HG03354 (cell line): Measurements from ENCODE around the gene ZNF474.
A peak's percentile ranks its signal among the peaks of the same experiment; 100 is the strongest.

ENCODE experiments used
- ATAC-seq: cut with Tn5 transposase; IDR thresholded peaks from one replicate; pipeline ENCODE4 v1.9.1; 2021; ENCODE audit warnings: mild to moderate bottlenecking; ENCODE audit not compliant: unreplicated experiment, poor library complexity, severe bottlenecking

The ZNF474 gene

DNA sequence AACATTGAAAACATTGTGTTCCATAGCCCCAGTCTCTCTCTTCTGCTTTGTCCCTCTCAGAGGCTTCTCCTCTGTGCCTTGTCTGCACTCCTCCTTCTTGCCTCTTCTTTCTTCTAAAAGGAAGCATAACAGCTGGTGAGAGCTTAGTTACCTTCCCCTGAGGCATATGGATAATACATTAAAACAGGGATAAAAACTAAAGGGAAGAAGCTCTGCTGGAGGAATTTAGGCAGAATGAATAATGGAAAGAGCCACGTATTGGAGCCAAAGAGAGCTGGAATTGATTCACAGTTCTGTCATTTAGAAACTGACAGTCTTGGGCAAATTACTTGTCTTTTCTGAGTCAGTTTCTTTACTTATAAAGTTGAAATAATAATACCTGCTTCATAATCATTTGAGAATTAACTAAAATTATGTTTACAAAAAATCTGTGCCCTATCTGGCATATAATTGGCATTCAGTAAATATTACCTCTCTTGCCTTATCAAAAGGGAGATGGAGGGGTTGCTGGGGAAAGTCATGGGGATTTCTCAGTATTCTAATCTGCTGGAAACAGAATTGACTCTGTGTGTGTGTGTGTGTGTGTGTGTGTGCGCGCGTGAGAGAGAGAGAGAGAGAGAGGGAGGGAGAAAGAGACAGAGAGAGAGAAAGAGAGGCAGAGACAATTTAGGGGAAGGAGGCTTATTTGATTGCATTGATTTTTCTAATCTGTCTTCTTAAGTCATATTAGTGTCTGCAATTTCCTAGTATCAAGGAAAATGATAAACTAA is 20.2 kb downstream of the ZNF474 start:
- no peak for ATAC-seq

DNA sequence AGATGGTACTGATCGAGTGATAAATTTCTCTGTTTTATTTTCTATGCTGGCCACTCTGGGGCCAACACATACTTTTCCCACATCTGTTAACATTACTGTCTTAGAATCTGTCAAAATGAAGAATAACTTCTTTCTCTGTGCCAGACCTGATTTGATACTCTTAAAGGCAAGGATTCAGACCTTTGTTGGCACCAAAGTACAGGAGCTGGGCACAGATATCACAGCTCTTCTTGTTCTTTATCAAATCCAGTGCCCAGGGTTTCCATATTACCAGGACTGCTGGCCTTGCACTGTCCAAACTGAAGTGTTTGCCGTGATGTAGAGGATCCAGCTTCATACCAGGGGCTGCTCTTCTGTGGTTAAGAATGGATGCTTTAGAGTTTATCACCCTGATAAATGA is 20.9 kb downstream of the ZNF474 start:
- ATAC-seq = no peak

GRCh38 chr5:122151640-122152039 is 22.3 kb downstream of the ZNF474 start:
- no peak for ATAC-seq

GRCh38 chr5:122152266-122152900 is 23.0 kb downstream of the ZNF474 start:
- ATAC-seq = no peak

DNA sequence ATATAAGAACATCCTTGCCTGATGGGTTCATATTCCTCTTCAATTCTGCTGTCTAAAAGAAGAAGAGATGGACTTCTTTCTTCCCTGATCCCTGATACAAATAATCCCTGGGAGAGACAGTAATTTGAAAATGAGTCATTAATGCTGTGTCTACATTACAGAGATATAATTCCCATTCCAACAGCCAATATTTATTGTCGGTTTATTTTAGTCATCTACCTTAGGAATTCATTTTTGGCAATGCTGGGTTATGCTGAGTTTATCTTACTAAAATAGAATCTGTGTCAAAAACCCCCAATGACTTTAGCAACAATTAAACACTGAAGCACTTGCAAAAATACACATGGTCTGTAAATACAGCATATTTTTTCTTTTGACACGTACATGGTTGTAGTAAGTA is 23.9 kb downstream of the ZNF474 start:
- no peak for ATAC-seq

DNA sequence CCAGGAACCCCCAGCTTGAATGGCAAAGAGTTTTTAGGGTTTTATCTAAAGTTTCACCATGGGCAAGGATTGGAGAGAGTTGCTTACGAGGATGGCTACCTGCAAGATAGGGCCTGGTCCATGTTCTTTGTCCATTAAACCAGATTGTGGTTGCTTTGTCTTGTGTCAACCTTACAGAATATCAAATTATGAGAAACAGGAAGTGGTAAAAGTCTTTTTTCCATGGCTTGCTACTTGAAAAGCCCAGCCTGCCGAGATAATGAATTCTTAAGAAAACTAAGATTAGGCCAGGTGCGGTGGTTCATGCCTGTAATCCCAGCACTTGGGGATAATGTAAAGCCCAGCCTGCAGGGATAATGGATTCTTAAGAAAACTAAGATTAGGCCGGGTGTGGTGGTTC is 24.4 kb downstream of the ZNF474 start:
- ATAC-seq = no peak

- no peak for ATAC-seq
Measured at GRCh38 chr5:122154491-122154890, 25.1 kb downstream of the ZNF474 start.

DNA sequence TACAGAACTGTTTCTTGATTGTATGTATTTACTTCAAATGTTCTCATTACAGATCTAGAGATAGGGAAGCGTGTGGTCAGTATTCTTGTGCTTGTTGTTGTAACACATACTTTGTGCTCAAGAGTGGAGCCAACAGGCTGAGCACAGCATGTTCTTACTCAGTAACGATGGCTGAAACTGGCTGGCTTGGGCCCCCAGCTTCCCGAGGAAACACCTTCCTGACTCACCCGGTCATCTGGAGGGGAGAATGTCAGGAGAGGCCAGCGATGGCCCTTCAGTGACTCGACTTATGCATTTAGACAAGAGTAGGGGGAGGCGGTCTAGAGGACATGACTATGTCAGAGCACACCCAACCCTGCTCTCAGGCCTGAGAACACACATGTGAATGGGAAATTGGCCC is 25.6 kb downstream of the ZNF474 start:
- ATAC-seq = no peak

DNA sequence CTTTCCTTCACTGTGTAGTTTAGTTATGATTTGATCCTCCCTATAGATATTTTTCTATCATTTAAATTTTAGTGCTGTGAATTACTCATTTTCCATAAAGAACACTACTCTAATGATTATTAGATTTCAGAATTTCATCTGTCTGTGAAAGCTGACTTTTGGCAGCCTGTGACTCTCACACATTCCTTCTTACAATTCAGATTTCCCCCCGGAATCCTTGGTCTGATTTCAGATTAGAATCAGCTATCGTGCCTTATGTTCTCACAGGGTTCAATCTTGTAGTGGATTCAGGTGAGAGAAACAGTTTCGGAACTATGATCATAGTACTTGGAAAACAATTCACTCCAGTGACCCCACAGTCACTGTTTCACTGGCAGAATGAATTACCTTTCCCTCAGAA is 26.2 kb downstream of the ZNF474 start:
- no peak for ATAC-seq

DNA sequence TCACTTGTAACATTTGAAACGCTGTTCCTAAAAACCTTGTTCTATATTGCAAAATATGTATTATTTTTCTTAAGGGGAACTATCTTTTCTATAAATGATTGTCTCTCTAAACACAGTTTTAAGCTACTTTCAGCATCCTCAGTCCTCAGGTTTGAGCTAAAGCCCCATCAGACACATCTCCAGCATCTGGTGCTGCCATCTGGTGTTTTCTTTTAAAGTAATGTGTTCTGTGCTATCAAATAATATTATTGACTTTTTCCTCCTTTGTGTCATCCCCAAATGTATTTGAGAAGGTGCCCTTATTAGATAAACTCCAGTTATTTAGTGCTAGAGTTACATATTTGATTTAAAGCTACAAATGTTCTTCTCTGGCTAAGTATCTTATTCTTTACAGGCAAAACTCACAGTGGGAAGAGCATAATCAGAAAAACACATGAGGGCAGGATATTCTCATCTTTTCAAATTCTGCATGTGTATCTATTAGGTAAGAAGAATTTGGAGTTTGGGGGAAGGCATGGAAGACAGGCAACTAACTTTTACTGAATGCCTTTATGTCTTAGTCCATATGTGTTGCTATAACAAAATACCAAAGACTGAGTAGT is 27.5 kb downstream of the ZNF474 start:
- peak; percentile 48 for ATAC-seq

DNA sequence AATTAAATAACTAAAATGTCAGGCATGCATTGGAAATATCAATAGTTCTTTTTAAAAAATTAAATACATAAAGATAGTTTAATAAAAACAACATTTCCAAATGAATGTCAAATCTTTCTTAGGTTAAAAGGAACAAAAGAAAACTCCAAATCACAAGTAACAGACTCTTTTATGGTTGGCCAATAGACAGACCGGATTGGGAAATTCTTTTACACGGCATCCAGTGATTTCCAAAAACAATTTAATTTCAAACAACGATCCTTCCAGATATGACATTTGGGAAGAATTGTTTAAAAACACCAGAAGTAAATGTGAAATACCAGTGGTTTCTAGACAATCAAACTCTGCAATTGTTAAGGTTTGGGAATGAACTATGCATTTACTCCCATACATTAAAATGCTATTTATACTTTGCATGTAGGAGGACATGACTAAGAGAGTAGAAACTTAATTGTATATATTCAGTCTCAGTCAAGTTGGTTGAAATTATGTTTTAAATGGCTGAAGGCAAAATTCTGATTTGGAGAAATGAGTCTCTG is 32.8 kb downstream of the ZNF474 start:
- ATAC-seq = no peak

DNA sequence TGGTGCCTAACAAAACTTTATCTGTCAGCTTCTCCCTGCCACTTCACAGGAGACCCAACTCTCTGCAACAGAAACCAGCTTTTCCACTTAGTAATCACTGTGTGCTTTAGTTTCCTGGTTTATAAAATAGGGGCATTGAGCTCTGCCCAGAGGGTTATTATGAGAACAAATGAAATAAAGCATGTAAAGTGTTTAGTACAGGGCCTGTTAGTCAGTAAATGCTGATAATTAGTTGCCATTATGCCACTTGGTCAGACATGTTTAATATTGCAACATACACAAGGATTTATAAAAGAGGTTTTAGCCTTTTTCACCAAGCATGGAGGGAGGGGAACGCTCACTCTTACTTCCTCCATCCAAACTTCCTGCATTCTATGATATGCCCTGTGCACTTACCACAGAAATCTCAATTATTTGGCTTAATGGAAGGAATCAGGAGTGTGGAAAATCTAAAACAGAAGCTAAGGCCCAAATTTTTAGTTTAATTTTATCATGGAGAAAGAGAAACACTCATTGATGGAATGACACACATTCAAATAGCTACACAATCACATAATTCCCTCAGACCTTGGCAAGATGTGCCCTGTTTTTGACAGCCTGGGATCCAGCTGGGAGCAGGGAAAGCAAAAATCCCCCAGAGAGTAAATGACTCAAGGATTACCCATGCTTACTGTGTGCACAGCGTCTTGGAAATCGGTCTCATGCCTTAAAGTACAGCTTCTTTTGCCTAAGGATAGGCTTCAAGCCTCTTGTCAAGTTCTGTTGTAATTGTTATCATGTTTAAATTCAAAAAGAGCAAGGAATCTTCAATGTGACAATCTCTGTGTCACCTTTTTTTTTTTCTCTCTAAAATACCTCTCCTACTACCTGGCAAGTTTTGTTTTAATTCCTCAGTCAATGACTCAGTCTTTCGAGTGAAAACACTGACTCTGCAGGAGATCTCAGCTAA is 34.0 kb downstream of the ZNF474 start:
- no peak for ATAC-seq

DNA sequence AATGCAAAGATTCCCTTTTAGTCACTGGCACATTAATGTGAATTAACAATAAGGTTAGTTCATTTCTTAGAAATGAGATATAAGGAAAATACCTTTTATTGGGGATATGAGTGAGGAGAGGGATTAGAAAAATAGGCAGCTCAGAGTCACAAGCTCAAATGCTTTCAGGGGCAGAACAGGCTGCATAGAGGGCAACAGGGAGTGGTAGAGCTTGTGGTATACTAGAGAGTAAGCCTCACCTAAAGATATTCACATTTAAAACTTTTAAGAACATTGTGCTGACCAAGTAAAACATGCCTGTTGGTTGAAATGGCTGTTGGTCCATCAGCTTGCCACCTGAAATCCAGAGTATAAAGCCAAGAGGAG is 34.7 kb downstream of the ZNF474 start:
- ATAC-seq = no peak

DNA sequence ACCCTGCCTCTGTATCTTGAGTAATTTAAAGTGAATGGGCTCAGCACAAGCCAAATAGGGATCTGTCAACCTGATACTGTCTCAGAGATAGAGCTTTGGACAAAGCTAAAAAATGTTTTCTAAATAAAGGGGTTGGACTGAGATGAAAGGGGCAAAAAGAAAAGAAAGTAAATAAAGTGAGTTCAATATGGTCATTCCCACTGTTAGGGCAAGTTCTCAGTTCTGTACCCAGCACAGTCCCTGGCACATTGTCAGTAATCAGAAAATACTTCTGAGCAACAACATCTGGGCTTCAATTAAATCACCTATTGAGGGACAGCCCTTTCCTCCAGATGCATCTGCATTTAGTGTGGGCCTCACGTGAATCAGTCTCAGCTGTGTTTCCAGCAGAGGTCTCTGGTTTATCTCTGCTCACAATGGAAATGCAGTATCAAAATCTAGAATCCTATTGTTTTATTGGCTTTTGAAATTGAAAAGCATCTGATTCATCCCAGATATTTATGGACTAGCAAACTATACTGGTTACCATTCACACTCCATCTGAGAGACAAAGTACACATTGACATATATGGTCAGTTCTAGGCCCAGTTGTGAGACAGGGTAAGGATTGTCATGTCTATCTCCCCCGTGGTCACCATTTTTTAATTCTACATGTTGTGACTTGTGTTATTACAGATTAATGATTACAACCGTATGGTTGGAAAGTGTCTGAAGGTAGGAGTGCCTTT is 35.6 kb downstream of the ZNF474 start:
- ATAC-seq = no peak

DNA sequence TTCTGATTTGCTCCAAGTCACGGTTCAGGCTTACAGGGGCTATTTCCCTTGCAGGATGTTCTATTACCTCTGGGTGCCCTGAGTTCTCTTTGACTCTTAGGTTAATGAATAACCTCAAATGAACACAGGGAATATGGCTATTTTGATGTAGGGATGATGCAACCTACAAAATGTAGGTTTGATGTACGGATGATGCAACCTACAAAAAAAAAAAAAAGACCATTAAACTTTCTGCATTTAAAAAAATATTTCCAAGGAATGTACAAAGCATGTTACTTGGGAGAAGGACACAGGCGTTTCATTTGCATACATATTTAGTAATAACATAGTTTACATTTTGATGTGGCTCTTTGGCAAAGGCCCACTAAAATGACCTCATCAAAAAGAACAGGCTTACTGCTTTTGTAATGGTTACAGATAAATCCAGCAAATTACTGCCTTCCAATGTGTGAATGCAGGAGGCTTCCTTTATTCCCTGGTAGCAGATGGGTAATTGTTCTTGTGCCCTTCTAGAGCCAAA is 36.3 kb downstream of the ZNF474 start:
- no peak for ATAC-seq

DNA sequence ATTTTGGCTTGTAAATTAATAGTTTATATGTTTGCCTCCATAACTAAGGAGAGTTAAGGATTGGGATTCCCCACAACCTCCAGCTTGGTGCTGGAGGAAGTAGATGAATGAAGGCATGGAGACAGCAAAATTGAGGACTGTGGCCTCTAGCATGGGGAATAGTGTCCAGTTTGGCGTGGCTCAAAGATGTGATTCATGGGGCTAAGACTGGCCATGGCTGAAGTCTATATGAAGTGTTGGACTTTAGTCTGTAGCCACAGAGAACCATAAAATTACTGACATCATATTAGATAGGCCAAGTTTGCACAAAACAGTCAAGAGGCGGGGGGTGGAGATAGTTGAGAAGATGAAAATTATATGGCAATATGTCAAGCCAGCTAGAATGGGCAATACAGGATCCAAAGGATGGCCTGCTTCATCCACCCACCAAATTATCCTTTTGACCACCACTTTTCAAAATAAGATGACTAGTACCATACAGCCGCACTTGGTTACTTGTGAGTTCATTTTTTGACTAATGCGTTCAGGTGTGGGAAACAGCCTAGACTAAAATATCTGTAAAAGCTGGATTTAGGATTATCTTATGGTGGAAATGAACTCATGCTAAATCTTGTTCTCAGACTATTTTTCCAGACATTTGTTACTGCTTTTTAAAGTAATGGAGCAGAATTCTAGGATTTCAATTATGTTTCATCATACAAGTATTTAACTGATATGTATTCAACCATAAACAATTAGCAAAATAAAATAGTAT is 40.2 kb downstream of the ZNF474 start:
- ATAC-seq = no peak

GRCh38 chr5:122170620-122171019 is 41.3 kb downstream of the ZNF474 start:
- ATAC-seq = no peak

GRCh38 chr5:122172207-122172606 is 42.9 kb downstream of the ZNF474 start:
- no peak for ATAC-seq
